Fibroblast of peridontal ligament (primary cell): ENCODE results near the gene TRIOBP.

ENCODE experiments used
- DNase-seq: peaks from one replicate; pipeline ENCODE4 v3.0.0-alpha.2; 2010; ENCODE audit errors: extremely low read depth

TRIOBP gene

DNA sequence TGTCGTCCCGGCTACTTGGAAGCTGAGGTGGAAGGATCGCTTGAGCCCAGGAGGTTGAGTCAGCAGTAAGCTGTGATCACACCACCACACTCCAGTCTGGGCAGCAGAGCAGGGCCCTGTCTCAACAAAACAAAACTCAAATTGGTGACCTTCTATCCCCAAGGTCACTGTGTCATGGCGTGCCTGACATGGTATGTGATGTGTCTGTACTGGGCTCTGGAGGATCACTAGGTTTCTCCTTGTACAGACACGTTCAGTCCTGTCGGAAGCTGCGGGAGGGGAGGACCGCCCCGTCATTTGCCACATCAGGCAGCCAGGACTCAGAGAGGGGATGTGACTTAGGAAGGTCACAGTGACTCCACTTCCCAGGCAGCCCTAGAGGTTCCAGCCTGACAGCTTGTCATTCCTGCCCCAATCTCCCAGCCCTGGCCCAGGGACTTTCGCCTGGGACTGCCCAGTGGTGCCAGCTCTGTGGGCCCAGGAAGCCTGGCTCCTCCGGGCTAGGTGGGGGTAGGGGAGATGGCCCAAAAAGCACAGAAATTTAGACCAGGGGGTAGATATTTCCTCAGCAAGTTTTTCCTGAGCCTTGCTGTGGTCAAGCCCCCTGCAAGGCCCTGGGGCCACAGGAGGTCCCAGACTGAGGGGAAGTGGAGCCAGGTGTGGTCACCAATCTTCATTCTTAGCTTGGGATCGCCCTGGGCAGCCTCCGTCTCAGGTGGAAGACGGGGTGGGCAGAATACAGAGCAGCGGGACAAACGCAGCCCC lies 53.2 kb downstream of the TRIOBP start:
- peak; percentile 65 for DNase-seq

DNA sequence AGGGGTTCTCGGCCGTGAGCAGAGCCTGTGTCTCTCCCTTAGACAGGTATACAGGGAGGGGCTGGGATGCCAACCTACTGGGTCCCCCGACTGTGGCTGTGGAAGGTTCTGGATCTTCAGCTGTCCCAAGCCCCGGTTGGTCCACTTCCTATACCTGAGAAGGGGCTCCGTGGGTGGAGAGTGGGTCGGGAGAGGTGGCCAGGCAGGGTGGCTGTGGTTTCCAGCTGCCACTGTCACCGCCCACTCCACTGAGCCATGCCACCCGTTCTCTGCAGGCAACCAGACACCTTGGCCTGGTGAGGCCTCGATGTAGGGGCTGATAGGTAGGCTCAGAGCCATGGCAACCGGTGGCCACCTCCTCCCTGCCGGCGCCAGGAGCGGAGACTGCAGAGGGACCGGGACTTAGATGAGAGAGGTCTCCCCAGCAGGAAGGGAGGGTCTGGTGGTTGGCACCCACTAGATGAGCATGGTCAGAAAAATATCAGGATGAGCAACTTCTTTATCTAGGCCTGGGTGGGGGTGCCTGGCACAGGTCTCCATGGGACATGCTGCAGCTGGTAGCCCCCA lies 53.8 kb downstream of the TRIOBP start:
- no peak for DNase-seq

DNA sequence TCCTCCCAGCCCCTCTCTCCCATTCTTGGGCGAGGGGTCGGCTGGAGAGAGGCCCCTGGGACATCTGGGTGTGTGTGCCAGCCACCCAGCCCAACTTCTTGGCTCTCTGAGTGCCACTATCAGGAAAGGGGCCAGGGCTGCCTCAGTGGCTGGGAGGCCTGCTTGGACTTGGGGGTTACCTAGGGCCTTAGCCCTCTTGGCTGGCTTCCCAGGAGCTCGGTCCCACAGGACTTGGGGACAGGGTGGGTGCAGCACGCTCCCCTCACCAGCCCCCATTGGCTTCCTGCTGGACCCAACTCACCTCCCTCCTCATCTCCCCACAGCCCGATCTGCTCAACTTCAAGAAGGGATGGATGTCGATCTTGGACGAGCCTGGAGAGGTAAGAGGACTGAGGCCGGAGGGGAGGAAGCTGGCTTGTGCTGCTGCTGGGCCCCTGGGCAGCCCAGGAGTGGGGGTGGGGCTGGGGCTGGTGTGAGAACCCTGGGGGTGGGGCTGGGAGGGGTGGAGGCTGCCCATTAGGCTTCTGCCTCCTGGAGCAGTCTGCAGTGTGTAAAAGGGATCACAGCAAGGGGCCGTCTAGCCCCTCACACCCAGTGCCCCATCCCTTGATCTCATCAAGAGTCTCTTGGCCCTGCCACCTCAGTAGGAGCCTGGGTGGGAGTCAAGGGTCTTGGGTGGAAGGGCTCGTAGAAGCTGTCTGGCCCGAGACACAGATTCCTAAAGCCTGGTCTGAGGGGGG lies 54.8 kb downstream of the TRIOBP start:
- no peak for DNase-seq

DNA sequence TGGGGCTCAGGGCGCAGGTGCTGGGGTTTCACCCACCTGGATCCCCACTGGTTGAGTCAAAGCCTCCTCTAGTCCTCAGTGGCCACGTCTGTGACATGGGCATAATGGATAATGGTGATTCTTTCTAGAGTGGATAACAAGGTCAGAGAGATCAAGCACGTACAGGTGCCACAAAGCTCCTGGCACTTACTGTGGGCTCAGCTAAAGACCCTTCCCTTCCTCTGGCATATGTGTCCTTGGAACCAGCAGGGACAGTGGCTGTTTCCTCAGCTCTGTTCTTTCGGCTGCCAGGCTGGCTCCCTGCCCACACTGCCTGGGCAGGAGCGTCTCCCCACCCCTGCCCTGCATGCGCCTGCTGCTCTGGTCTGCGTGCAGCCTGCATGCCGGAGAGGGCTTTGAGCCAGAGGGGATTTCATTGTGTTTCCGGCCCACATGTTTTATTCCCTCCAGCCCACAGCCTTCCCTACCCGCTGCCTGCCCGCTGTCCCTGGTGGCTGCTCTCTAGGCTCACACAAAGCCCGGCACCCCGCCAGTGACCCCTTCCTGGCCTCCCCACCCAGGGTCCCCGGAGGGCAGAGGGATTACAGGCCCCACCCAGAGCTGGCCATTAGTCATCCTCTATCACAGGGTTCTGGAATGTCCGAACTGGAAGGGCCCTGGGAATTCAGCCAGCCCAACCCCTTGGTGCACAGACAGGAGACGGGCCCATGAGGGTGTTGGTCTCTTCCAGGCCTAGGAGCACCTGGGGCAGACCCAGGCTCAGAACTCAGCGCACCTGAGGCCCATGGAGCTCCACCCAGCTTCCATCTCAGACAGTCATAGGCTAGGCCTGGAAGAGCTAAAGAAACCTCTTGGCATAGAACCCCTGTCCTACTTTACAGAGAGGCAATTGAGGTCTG lies 55.6 kb downstream of the TRIOBP start:
- DNase-seq = peak; percentile 97

DNA sequence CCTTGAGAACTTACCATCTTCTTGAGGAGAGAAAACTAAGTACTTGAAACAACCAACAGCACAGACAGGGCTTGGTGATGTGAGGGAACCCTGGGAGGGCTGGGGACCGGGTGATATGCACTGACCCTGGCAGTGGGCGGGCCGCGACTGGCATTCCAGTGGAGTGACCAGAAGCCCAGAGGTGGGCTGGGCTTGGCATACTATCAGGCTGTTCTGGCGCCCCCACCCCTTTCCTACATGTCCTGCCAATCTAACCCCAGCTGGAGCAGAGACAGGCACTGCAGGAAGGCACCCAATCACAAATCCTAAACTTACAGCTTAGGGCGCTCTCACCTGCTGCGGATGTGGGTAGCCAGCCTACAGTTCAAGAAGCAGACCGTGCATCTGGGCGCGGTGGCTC lies 56.9 kb downstream of the TRIOBP start:
- peak; percentile 49 for DNase-seq

DNA sequence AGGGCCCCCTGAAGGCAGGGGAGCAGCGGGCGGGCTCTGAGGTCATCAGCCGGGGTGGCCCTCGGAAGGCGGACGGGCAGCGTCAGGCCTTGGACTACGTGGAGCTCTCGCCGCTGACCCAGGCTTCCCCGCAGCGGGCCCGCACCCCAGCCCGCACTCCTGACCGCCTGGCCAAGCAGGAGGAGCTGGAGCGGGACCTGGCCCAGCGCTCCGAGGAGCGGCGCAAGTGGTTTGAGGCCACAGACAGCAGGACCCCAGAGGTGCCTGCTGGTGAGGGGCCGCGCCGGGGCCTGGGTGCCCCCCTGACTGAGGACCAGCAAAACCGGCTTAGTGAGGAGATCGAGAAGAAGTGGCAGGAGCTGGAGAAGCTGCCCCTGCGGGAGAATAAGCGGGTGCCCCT lies 60.8 kb downstream of the TRIOBP start:
- DNase-seq = no peak

DNA sequence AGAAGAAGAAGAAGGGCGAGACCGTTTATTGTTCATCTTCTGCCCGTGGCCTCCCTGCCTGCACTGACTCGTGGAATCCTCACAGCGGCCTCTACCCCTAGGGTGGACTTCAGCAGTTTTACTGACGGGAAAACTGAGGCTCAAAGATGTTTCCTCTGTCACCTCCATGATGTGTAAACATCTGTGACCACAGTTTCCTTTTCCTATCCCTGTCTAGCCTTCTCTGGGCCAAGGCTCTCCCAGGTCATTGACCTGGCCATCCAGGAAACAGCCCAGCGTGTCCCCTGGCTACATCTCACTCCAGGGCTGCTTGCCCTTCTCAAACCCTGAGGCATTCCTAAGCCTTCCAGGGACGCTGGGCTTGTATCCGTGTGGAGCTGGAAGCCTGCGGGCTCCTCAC lies 61.8 kb downstream of the TRIOBP start:
- no peak for DNase-seq

DNA sequence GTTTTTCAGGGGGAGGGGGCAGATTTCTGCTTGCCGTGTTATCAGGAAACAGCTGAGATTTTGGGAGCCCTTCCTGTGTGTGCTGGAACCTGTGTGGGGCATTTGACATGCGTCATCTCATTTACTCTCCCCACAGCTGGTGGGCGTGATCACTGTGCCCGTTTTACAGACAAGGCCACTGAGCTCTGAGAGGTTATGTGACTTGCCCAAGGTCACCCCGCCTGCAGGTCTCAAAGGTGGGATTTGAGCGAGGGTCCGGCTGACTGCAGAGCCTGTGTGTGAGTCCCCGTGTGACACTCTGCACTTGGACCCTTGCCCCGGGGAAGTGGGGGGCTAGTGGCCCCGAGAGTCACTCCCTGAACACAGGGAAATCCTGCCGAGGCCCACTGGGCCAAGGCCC lies 62.4 kb downstream of the TRIOBP start:
- DNase-seq = no peak

DNA sequence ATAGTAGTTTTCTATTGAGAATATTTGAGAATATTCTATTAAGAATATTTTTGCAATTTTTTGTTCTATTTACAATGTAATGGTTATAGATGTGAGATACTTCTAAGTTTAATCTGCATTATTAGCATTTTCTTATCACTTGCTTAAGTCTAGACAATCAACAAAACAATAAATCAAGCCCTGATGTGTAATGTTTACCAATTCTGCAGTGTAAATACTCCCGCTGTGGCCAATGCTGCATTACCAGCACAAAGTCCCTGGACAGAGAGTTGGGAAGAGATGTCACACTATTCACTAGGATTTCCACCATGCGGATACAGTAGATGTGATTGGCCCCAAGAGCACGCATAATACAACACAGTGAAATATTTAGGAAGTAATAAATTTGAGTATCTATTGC lies 63.3 kb downstream of the TRIOBP start:
- no peak for DNase-seq

DNA sequence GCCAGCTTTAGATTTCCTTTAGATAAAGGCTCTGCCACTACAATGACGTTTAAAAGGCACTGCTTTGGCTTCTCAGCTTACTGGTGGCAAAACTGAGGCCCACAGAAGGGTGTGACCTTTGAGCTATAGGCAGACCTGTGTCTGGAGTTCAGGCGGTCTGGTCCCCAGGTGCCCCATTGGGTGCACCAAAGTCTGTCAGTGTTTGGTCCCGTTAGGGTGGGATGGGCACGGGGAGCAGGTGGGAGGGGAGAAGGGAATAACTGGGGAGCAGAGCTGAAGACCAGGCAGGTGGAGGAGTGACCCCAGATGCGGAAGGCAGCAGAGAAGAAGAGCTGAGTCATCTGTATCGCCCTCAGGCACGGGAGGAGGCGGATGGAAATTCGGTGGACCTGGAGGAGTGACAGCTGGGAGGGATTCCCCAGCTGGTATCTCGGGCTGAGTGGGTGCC lies 65.6 kb downstream of the TRIOBP start:
- no peak for DNase-seq

DNA sequence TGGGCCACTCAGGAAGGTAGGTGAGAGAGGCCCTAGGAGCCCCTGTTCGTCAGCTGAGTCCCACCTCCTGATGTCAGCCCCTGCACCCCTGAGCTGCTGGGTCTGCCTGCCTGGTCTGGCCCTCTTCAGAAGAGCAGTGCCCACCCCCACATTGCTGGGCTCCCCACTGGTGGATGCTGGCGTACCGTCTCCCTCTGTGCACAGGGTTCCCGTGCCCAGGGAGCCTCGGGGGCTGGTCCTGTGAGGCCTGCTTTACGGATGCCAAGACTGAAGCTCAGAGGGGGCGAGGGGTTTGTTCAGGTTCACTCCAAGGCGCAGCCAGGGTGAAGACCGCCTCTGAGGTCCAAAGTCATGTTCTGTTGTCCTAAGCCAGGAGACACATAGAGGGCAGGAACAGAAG lies 66.2 kb downstream of the TRIOBP start:
- DNase-seq = no peak

DNA sequence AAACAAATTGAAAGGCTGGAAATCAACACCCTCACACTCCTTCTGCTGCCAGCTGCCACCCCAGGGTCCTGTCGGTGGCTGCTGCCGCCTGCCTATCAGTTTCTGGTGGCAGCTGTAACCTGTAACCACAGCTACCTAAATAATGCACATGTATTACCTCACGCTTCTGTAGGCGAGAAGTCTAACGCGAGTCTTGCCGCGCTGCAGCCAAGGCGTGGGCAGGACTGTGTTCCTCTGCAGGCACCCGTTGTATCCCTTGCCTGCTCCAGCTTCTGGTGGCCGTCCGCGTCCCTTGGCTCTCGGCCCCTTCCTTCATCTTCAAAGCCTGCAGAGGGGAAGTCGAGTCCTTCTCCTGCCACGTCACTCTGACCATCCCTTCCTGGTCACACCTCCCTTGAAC lies 66.8 kb downstream of the TRIOBP start:
- no peak for DNase-seq

DNA sequence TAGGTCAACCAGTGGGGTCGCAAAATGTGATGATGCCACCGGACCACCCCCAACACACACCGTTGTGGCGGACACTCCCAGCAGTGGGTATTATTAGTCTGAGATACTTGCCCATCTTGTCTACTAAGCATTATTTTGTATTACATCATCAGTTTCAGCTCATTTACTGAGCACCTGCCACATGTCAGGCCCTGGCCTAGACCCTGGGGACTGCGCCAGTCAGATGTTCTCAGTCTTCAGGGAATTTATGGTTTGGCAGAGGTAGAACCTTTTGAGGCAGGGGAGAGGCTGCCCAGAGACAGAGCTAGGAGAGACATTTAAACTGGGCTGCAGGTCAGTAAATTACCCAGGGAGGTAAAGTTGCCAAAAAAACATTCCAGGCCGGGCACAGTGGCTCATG lies 67.8 kb downstream of the TRIOBP start:
- no peak for DNase-seq

DNA sequence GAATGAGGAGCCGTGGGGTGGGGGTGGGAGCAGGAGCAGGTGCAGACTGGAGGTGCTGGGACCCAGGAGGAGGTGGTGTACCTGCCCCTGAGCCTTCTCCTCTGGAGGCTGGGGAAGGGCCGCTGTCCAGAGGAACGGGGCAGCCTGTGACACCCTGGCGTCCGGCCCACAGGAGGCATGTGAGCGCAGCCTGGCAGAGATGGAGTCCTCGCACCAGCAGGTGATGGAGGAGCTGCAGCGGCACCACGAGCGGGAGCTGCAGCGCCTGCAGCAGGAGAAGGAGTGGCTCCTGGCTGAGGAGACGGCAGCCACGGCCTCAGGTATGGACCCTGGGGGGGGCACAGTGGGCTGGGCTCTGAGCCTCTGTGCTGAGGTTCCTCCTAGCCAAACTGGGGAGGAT lies 68.7 kb downstream of the TRIOBP start:
- no peak for DNase-seq

DNA sequence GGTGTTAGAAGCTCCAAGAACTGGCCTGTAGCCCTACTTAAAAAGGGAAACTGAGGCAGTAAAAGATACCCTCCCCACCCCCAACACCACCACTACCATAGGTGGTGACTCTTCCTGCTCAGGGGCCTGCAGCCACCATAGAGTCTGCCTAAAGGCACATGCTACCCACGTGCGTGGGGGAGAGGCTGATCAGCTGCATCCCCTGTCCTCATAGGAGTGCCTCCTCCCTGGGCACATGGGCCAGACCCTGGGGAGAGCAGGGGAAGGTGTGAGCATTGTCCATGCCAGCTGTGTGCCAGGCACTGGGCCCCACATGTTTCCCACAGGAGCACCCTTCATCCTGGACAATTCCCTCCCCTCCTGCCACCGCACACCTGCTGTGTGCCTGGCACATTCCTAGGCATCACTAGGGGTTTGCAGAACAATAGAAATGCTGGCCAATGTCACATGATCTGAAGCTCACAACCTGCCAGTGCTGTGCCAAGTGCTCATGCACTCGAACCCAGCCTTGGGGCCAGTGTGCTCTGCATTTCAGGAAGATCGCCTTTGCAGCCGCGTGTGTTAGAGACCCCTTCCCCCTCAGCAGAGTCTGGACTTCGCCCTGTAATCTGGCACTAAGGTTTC lies 69.2 kb downstream of the TRIOBP start:
- DNase-seq = no peak

DNA sequence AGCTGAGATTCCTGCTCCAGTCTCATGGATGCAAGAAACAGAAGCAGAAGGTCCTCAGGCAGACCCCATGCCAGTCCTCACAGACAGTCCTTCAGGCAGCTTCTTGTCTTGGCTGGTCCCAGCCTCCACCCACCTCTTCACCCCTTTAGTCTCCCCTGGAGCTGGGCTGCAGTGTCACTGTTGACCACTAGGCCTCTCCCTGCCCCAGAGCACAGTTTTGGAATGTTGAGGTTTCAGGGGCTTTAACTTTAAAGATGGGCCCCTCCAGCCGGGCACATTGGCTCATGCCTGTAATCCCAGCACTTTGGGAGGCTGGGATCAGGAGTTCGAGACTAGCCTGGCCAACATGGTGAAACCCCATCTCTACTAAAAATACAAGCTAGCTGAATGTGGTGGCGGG lies 71.4 kb downstream of the TRIOBP start:
- DNase-seq = no peak

DNA sequence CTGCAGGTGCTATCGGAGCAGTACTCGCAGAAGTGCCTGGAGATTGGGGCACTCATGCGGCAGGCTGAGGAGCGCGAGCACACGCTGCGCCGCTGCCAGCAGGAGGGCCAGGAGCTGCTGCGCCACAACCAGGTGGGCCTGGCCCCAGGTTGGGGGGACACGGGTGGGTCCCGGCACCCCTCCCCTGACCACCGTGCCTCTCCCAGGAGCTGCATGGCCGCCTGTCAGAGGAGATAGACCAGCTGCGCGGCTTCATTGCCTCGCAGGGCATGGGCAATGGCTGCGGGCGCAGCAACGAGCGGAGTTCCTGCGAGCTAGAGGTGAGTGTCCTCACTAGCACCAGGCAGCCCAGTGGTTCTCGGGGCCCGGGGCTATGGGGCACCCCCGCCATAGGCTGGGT lies 72.2 kb downstream of the TRIOBP start:
- no peak for DNase-seq

DNA sequence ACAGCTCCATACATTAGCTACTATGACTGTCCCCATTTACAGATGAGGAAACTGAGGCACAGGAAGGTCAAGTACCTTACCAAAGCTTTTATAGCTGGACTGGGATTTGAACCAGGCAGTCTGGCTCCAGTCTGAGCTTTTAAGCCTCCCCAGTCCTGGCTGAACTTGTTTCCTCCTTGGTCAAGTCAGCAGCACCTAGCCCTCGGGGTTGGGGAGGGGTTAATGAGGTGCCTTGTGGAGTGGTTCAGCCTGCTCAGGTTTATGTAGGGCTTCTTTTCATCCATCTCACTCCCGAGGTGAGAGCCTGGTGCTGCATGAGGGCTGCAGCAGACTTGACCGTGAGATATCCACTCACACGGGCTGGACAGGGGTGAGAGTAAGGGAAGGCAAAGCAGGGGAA lies 74.2 kb downstream of the TRIOBP start:
- no peak for DNase-seq

DNA sequence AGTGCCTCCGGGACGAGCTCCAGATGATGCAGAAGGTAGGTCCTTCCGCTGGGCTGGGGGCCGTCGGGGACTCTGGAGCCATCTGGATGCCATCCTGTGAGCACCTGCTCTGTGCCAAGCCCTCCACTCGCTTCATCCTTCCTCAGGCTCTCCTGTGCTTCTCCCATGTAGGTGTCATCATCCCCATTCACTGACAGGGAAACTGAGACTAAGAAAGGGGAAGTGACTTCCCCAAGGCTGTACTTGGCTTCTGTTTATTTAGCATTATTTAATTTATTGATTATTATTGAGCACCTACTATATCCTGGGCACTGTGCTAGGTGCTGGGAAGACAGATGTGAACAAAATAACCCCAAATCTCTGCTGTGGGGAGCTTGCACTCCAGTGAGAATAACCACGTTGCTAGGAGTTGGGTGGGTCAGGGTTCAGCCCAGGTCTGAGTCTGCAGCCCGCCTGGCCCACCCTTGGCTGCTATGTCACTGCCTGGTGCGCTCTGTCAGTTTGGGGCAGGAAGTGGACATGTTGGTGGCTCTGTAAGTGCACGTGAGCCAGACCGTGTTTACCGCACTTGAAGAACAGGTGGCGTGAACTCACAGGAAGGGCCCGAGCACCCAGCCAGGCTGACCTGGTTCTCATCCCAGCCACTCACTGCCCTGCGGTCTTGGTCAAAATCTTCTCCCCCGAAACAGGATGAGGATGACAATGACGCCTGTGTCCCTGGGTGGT lies 75.0 kb downstream of the TRIOBP start:
- DNase-seq = no peak

DNA sequence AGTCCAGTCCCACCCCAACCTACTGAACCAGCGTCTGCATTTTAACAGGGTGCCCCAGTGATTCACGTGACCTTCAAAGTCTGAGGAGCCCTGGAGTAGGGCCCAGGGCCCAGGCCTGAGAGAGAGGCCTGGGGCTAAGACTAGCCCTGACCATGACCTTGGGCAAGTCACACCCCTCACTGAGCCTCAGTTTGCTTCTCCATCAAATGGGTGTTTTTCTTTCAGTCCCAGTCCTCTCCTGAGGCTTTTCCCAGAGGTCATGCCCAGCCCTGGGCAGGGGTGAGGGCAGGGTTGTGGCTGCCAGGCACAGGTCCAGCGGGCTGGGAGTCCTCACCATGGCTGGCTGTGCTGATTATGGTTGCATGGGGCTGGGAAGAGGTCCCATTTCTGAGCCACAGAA lies 77.9 kb downstream of the TRIOBP start:
- no peak for DNase-seq
